ENCODE measurements around the gene KRTAP4-11.
"Not testable (repeated sequence)": the region's sequence is repeated elsewhere in the genome, so short reads cannot be mapped to it uniquely, and the experiment has no call there.

KRTAP4-11 gene

GRCh38 chr17:41116297-41116696, 1.9 kb downstream of the KRTAP4-11 start:
- no peak for ATAC-seq
- TF ChIP-seq ZFP30 (CRISPR knock-in tag; IDR thresholded peaks at IDR 0.05), result no peak
- no peak for TF ChIP-seq TSHZ2 (CRISPR knock-in tag; IDR thresholded peaks at IDR 0.05)
- no peak for TF ChIP-seq ZFP3 (CRISPR knock-in tag; IDR thresholded peaks at IDR 0.05)
- TF ChIP-seq CSDC2 (CRISPR knock-in tag; IDR thresholded peaks at IDR 0.05), result no peak
- no peak for TF ChIP-seq ISL1 (CRISPR knock-in tag; IDR thresholded peaks at IDR 0.05)
- TF ChIP-seq, protein P1, sequence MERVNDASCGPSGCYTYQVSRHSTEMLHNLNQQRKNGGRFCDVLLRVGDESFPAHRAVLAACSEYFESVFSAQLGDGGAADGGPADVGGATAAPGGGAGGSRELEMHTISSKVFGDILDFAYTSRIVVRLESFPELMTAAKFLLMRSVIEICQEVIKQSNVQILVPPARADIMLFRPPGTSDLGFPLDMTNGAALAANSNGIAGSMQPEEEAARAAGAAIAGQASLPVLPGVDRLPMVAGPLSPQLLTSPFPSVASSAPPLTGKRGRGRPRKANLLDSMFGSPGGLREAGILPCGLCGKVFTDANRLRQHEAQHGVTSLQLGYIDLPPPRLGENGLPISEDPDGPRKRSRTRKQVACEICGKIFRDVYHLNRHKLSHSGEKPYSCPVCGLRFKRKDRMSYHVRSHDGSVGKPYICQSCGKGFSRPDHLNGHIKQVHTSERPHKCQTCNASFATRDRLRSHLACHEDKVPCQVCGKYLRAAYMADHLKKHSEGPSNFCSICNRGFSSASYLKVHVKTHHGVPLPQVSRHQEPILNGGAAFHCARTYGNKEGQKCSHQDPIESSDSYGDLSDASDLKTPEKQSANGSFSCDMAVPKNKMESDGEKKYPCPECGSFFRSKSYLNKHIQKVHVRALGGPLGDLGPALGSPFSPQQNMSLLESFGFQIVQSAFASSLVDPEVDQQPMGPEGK (CRISPR knock-in tag; IDR thresholded peaks at IDR 0.05; ENCODE audit: borderline replicate concordance), result no peak
- no peak for TF ChIP-seq RARB (CRISPR knock-in tag; IDR thresholded peaks at IDR 0.05)
- TF ChIP-seq TCF4 (CRISPR knock-in tag; IDR thresholded peaks at IDR 0.05; ENCODE audit: borderline replicate concordance), result no peak
- TF ChIP-seq CREB5 (CRISPR knock-in tag; IDR thresholded peaks at IDR 0.05; ENCODE audit: low read depth), result no peak
- TF ChIP-seq ARNTL (CRISPR knock-in tag; IDR thresholded peaks at IDR 0.05; ENCODE audit: borderline replicate concordance, low read depth), result no peak
- no peak for TF ChIP-seq SNAI2 (CRISPR knock-in tag; IDR thresholded peaks at IDR 0.05)
- no peak for TF ChIP-seq BACH2 (CRISPR knock-in tag; IDR thresholded peaks at IDR 0.05; ENCODE audit: borderline replicate concordance)

DNA sequence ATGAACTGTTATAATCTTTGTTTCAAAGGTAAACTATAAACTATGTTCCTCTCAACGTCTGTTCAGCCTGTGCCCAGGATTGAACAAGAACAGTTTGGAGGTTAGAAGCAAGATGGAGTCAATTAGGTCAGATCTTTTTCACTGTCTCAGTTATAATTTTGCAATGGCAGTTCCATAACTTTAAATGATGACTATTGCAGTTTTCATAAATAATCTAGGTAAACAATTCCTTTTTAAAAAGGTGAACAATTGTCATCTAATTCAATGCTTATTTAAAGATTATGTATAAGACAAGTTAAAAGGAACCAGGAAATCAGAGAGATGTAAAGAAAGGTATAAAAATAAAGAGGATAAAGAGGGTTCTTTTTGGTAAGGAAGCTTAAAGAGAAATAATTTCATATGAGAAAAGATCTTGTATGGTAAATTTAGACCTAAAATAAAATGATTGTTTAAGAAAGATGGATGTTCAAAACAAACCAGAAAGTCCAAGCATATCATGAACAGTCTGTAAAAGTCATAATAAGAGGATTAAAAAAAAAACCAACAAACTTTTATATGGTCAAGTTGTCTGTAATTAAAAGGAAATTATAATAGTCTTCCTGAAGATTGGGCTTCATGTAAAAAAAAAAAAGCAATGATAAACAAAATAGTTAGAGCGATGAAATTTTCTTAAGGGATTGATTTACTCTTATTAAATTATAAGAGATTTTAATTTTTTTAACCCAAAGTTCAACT, 6.9 kb downstream of the KRTAP4-11 start:
- TF ChIP-seq TOX (CRISPR knock-in tag; IDR thresholded peaks at IDR 0.05; ENCODE audit: borderline replicate concordance), result no peak
- TF ChIP-seq CSDC2 (CRISPR knock-in tag; IDR thresholded peaks at IDR 0.05), result no peak
- TF ChIP-seq, protein P1 (CRISPR knock-in tag; IDR thresholded peaks at IDR 0.05; ENCODE audit: borderline replicate concordance), result no peak
- TF ChIP-seq ZC3H10 (CRISPR knock-in tag; IDR thresholded peaks at IDR 0.05), result no peak
- no peak for TF ChIP-seq POU6F1 (CRISPR knock-in tag; IDR thresholded peaks at IDR 0.05; ENCODE audit: borderline replicate concordance, low read depth)
- TF ChIP-seq RARB (CRISPR knock-in tag; IDR thresholded peaks at IDR 0.05), result no peak
- no peak for TF ChIP-seq ZFP3 (CRISPR knock-in tag; IDR thresholded peaks at IDR 0.05)
- no peak for TF ChIP-seq GLIS3 (CRISPR knock-in tag; IDR thresholded peaks at IDR 0.05)
- TF ChIP-seq BACH2 (CRISPR knock-in tag; IDR thresholded peaks at IDR 0.05; ENCODE audit: borderline replicate concordance), result no peak
- no peak for TF ChIP-seq ISL1 (CRISPR knock-in tag; IDR thresholded peaks at IDR 0.05)
- no peak for TF ChIP-seq ZFP30 (CRISPR knock-in tag; IDR thresholded peaks at IDR 0.05)
- no peak for TF ChIP-seq CREB5 (CRISPR knock-in tag; IDR thresholded peaks at IDR 0.05; ENCODE audit: low read depth)
- TF ChIP-seq ZNF565 (CRISPR knock-in tag; conservative IDR thresholded peaks at IDR 0.05; ENCODE audit: low read depth), result no peak
- TF ChIP-seq ESRRG (CRISPR knock-in tag; IDR thresholded peaks at IDR 0.05), result no peak
- no peak for TF ChIP-seq SNAI2 (CRISPR knock-in tag; IDR thresholded peaks at IDR 0.05)
- TF ChIP-seq PPARA (CRISPR knock-in tag; IDR thresholded peaks at IDR 0.05; ENCODE audit: borderline replicate concordance), result no peak
- TF ChIP-seq OSR1 (CRISPR knock-in tag; IDR thresholded peaks at IDR 0.05), result no peak
- TF ChIP-seq TCF4 (CRISPR knock-in tag; IDR thresholded peaks at IDR 0.05; ENCODE audit: borderline replicate concordance), result no peak
- TF ChIP-seq ZNF70 (CRISPR knock-in tag; IDR thresholded peaks at IDR 0.05), result no peak
- ATAC-seq, result no peak

DNA sequence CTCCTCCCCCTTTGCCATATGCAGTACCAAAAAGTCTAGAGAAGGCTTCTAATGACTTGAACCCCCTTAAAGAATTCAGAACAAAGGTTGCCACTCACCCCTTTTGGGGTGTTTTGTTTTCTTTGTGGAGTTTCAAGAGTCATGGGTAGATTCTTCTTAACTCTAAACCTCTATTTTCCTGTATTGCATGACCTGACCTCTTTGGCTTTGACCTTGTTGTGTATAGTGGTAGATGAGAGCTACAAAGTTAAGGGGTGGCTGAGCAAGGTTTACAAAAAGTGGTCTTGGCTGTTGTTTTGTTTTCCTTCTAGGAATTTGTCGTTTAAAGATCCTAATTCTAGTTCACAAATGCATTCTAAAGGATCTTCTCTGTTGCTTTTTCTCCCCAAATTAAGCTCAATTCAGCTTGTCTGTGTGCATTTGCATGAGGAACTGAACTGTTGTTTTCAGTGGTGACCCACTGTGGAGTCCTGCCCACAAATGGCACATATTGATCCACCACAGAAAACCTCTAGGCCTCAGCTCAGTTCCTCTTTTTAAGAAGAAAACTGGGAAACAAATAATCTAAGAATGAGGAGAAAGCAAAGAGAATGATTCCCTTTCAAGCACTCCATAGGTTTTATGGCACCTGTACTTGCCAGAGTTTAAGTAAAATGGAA, 9.3 kb downstream of the KRTAP4-11 start:
- ATAC-seq, result not testable (repeated sequence)
